A549 treated with dexamethasone at 1 μM for 4 hours (cell line): ENCODE data around the gene SPDYE8. TPM values are rescaled to one million over a fixed set of nuclear protein-coding genes. Genes with fewer than 3 reads are reported as not detected.

ENCODE experiments used
- total RNA-seq: library from RNA; stranded (reverse); fragments of 200-300 nt; extraction: Qiagen RNA extraction; gene quantifications from 5 replicates; pipeline ENCODE4 v1.2.3, GENCODE V29; 2022

The SPDYE8 gene
- not detected in 5 replicates for total RNA-seq

GRCh38 chr7:73029666-73030065, at the start of gene SPDYE8:
Gene SPDYE8, minus strand, starts transcription at chr7:73029766. Its CDS starts 1,800 bp downstream, at chr7:73027966.

GRCh38 chr7:73057811-73058210, 28.2 kb upstream of the SPDYE8 start, which contains the start of gene SPDYE11:
Gene SPDYE11, minus strand, starts transcription at chr7:73057911. Its CDS starts 1,800 bp downstream, at chr7:73056111.

Other genes starting within 250 kb of the SPDYE8 start
- gene TYW1B, start 201.6 kb downstream of the SPDYE8 start, total RNA-seq = 2.9 to 3.2 TPM (median 3.0 TPM) in 5 replicates
- 31.4 to 46.0 TPM (median 45.2 TPM) in 5 replicates for gene POM121, start 104.7 kb downstream of the SPDYE8 start, total RNA-seq
- 0.33 to 0.41 TPM (median 0.40 TPM) in 4 of 5 replicates, not detected in the other for gene TRIM74, start 60.3 kb downstream of the SPDYE8 start, total RNA-seq
- gene SPDYE11, start 28.1 kb upstream of the SPDYE8 start, total RNA-seq = not detected in 5 replicates
- gene SPDYE9, start 56.3 kb upstream of the SPDYE8 start, total RNA-seq = not detected in 5 replicates